Activated CD8-positive, alpha-beta memory T cell treated with anti-CD3 and anti-CD28 coated beads for 24 hours (primary cell): Measurements from ENCODE around the gene VTN.

Source experiments
- DNase-seq: peaks from one replicate; pipeline ENCODE4 v3.0.0-alpha.2; 2020

VTN gene

GRCh38 chr17:28395426-28395825 lies 25.3 kb upstream of the VTN start:
- DNase-seq, result no peak

- DNase-seq, result no peak
Measured at GRCh38 chr17:28394337-28395116, 24.4 kb upstream of the VTN start.

GRCh38 chr17:28392491-28392890 lies 22.4 kb upstream of the VTN start:
- no peak for DNase-seq

GRCh38 chr17:28391401-28391800 lies 21.3 kb upstream of the VTN start:
- no peak for DNase-seq

GRCh38 chr17:28390984-28391383 lies 20.9 kb upstream of the VTN start:
- DNase-seq, result no peak

- no peak for DNase-seq
Measured at GRCh38 chr17:28390563-28390962, 20.5 kb upstream of the VTN start.

GRCh38 chr17:28390141-28390540 lies 20.0 kb upstream of the VTN start:
- DNase-seq, result no peak

- DNase-seq, result no peak
Measured at GRCh38 chr17:28388106-28388505, 18.0 kb upstream of the VTN start.

- DNase-seq, result no peak
Measured at GRCh38 chr17:28386391-28386790, 16.3 kb upstream of the VTN start.

- no peak for DNase-seq
Measured at GRCh38 chr17:28385406-28385805, 15.3 kb upstream of the VTN start.

GRCh38 chr17:28385037-28385400 lies 14.9 kb upstream of the VTN start:
- no peak for DNase-seq

GRCh38 chr17:28384281-28385036 lies 14.4 kb upstream of the VTN start:
- DNase-seq, result peak; percentile 85

- DNase-seq, result no peak
Measured at GRCh38 chr17:28381141-28381825, 11.2 kb upstream of the VTN start.

GRCh38 chr17:28379814-28380801 lies 10.0 kb upstream of the VTN start:
- no peak for DNase-seq

- DNase-seq, result no peak
Measured at GRCh38 chr17:28372945-28373274, 2.8 kb upstream of the VTN start.

- no peak for DNase-seq
Measured at GRCh38 chr17:28372203-28372944, 2.3 kb upstream of the VTN start.

- peak; percentile 93 for DNase-seq
Measured at GRCh38 chr17:28371245-28372202, 1.4 kb upstream of the VTN start, which contains the start of gene SARM1. Gene SARM1, plus strand, starts transcription at chr17:28371694. Its CDS starts 339 bp downstream, at chr17:28372033.

- DNase-seq, result no peak
Measured at GRCh38 chr17:28370744-28371103, 617 bp upstream of the VTN start.

GRCh38 chr17:28369684-28370034 lies 448 bp downstream of the VTN start:
- DNase-seq, result no peak

- DNase-seq, result no peak
Measured at GRCh38 chr17:28368915-28369683, 1.0 kb downstream of the VTN start.
